Tibial artery (tissue), 4 donors: ENCODE results near the gene MAGI2.

ENCODE experiments used
- DNase-seq, 2 donors: peaks; one replicate each; pipeline ENCODE4 v3.0.0-alpha.2; 2019
- H3K27ac ChIP-seq, 2 donors: fragments of 200-600 bp; sonication (generic) in 1 of 2; 1 replicate in 1 of 2; 2 replicates in 1 of 2; pipeline ENCODE4 v1.5.1; 2018 to 2019; ENCODE audit warnings: mild to moderate bottlenecking in 1 of 2
- H3K27me3 ChIP-seq, 2 donors: fragments of 200-600 bp; sonication (generic) in 1 of 2; one replicate each; pipeline versions ENCODE4 v1.5.1 to v1.6.0; 2016 to 2019
- H3K36me3 ChIP-seq, 3 donors: fragments of 200-600 bp; sonication (generic) in 2 of 3; one replicate each; pipeline ENCODE4 v1.5.1; 2016 to 2019; ENCODE audit warnings: mild to moderate bottlenecking in 2 of 3
- H3K4me1 ChIP-seq, 4 donors: fragments of 200-600 bp; sonication (generic) in 2 of 4; 1 replicate in 3 of 4; 2 replicates in 1 of 4; pipeline ENCODE4 v1.5.1; 2016 to 2019
- H3K4me3 ChIP-seq, 2 donors: fragments of 200-600 bp; sonication (generic) in 1 of 2; 1 replicate in 1 of 2; 2 replicates in 1 of 2; pipeline ENCODE4 v1.5.1; 2018 to 2019; ENCODE audit warnings: mild to moderate bottlenecking in 2 of 2
- H3K9me3 ChIP-seq, 3 donors: fragments of 200-600 bp; sonication (generic) in 1 of 3; one replicate each; pipeline ENCODE4 v1.5.1; 2016 to 2019
- CTCF ChIP-seq, 2 experiments: fragments of 200-600 bp in 1 of 2; fragments of 450-650 bp in 1 of 2; IDR thresholded peaks; one replicate each; pipeline ENCODE4 v1.5.1; 2017 to 2019; ENCODE audit warnings: antibody characterized with exemption in 2 of 2, mild to moderate bottlenecking in 1 of 2, moderate library complexity in 1 of 2
- intact Hi-C: fragments of 100-400 bp; cut with DNase I; formaldehyde crosslinking; loops from one replicate; pipeline ENCODE4 v1.15.0; 2023; ENCODE audit warnings: low total_unique reads

MAGI2 gene

GRCh38 chr7:78749052-78749746 lies 704.3 kb downstream of the MAGI2 start:
- Histone ChIP-seq H3K4me1 (peaks cover 0 to 5% (median 0%) of the 10 kb centered on the region in 4 donors), H3K36me3 (no peaks in the 10 kb centered on the region), H3K4me3 (no peak overlapping the region), H3K27ac (no peak overlapping the region), H3K27me3 (no peaks in the 10 kb centered on the region), H3K9me3 (peaks cover 0 to 5% (median 0%) of the 10 kb centered on the region in 3 donors)
- no peak for TF ChIP-seq CTCF (IDR thresholded peaks at IDR 0.05)
- intact Hi-C loops, result no loop called here
- DNase-seq, result no peak

- Histone ChIP-seq H3K36me3 (no peaks in the 10 kb centered on the region), H3K27me3 (no peaks in the 10 kb centered on the region), H3K4me3 (no peak overlapping the region), H3K27ac (no peak overlapping the region), H3K4me1 (peaks cover 0 to 5% (median 0%) of the 10 kb centered on the region in 4 donors), H3K9me3 (no peaks in the 10 kb centered on the region)
- no peak for TF ChIP-seq CTCF (IDR thresholded peaks at IDR 0.05)
- no peak for DNase-seq
- intact Hi-C loops, result no loop called here
These were observed 705.9 kb downstream of the MAGI2 start for GRCh38 chr7:78747592-78747991.

GRCh38 chr7:78746301-78746700 lies 707.2 kb downstream of the MAGI2 start:
- TF ChIP-seq CTCF (IDR thresholded peaks at IDR 0.05), result no peak
- Histone ChIP-seq H3K4me1 (peaks cover 0 to 5% (median 0%) of the 10 kb centered on the region in 4 donors), H3K27me3 (no peaks in the 10 kb centered on the region), H3K27ac (no peak overlapping the region), H3K36me3 (no peaks in the 10 kb centered on the region), H3K4me3 (no peak overlapping the region), H3K9me3 (no peaks in the 10 kb centered on the region)
- intact Hi-C loops, result no loop called here
- DNase-seq, result no peak

- no peak for DNase-seq
- H3K4me3 ChIP-seq, result no peak overlapping the region
- TF ChIP-seq CTCF (IDR thresholded peaks at IDR 0.05), result no peak
- no peaks in the 10 kb centered on the region for H3K27me3 ChIP-seq
- intact Hi-C loops, result no loop called here
- H3K9me3 ChIP-seq, result no peaks in the 10 kb centered on the region
- peaks cover 0 to 5% (median 0%) of the 10 kb centered on the region in 4 donors for H3K4me1 ChIP-seq
- no peak overlapping the region for H3K27ac ChIP-seq
- H3K36me3 ChIP-seq, result no peaks in the 10 kb centered on the region
These were observed 710.8 kb downstream of the MAGI2 start for GRCh38 chr7:78742694-78743093.

- H3K27ac ChIP-seq, result no peak overlapping the region
- H3K4me3 ChIP-seq, result no peak overlapping the region
- no peaks in the 10 kb centered on the region for H3K9me3 ChIP-seq
- intact Hi-C loops, result no loop called here
- no peaks in the 10 kb centered on the region for H3K4me1 ChIP-seq
- no peaks in the 10 kb centered on the region for H3K36me3 ChIP-seq
- no peak for TF ChIP-seq CTCF (IDR thresholded peaks at IDR 0.05)
- no peaks in the 10 kb centered on the region for H3K27me3 ChIP-seq
- DNase-seq, result no peak
These were observed 716.9 kb downstream of the MAGI2 start for GRCh38 chr7:78736548-78736947.
